ENCODE data around the gene DDX21. TPM values are rescaled to one million over a fixed set of nuclear protein-coding genes. Genes with fewer than 3 reads are reported as not detected.

DDX21 gene
- total and polyA plus RNA-seq, 9 of the 15 experiments (the other 6 are each of a cell fraction or from before 2014, with no cell fraction given): 143 to 365 (median 281) TPM

DNA sequence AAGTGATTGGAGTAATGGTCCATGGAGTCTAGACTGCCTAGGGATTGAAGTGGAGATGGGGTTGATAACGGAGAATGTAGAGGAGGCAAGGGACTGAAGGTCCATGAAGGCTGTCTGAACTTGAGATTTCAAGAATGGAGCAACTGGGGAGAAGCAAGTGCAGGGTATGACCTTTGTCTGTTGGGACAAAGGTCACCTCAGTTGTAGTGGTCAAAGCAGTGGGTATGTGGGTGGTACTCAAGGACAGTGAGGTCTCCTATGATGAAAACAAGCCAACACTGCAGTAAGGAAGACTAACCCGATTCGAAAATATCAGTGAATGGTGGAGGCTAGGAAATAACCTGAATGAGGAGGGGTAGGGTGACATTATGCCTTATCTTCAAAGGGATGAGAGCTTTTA, 5.4 kb upstream of the DDX21 start (continued):
- TF ChIP-seq CBFB (CRISPR knock-in tag; IDR thresholded peaks at IDR 0.05) (no peak), TAF7 (tag; IDR thresholded peaks at IDR 0.05) (no peak), XRCC5 (IDR thresholded peaks at IDR 0.05; ENCODE audit: low read depth, low read length) (no peak), ZNF24 (IDR thresholded peaks at IDR 0.05) (no peak), KLF6 (CRISPR knock-in tag; IDR thresholded peaks at IDR 0.05; ENCODE audit: borderline replicate concordance) (no peak), SREBF2 (CRISPR knock-in tag; IDR thresholded peaks at IDR 0.05) (no peak)
- TF ChIP-seq, protein P1, sequence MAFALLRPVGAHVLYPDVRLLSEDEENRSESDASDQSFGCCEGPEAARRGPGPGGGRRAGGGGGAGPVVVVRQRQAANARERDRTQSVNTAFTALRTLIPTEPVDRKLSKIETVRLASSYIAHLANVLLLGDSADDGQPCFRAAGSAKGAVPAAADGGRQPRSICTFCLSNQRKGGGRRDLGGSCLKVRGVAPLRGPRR (CRISPR knock-in tag; IDR thresholded peaks at IDR 0.05): no peak
- TF ChIP-seq, protein P2, sequence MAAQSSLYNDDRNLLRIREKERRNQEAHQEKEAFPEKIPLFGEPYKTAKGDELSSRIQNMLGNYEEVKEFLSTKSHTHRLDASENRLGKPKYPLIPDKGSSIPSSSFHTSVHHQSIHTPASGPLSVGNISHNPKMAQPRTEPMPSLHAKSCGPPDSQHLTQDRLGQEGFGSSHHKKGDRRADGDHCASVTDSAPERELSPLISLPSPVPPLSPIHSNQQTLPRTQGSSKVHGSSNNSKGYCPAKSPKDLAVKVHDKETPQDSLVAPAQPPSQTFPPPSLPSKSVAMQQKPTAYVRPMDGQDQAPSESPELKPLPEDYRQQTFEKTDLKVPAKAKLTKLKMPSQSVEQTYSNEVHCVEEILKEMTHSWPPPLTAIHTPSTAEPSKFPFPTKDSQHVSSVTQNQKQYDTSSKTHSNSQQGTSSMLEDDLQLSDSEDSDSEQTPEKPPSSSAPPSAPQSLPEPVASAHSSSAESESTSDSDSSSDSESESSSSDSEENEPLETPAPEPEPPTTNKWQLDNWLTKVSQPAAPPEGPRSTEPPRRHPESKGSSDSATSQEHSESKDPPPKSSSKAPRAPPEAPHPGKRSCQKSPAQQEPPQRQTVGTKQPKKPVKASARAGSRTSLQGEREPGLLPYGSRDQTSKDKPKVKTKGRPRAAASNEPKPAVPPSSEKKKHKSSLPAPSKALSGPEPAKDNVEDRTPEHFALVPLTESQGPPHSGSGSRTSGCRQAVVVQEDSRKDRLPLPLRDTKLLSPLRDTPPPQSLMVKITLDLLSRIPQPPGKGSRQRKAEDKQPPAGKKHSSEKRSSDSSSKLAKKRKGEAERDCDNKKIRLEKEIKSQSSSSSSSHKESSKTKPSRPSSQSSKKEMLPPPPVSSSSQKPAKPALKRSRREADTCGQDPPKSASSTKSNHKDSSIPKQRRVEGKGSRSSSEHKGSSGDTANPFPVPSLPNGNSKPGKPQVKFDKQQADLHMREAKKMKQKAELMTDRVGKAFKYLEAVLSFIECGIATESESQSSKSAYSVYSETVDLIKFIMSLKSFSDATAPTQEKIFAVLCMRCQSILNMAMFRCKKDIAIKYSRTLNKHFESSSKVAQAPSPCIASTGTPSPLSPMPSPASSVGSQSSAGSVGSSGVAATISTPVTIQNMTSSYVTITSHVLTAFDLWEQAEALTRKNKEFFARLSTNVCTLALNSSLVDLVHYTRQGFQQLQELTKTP (IDR thresholded peaks at IDR 0.05; ENCODE audit: low read depth in 1 of 2, partially characterized antibody in 2 of 2): no peak
- TF ChIP-seq, protein P3, sequence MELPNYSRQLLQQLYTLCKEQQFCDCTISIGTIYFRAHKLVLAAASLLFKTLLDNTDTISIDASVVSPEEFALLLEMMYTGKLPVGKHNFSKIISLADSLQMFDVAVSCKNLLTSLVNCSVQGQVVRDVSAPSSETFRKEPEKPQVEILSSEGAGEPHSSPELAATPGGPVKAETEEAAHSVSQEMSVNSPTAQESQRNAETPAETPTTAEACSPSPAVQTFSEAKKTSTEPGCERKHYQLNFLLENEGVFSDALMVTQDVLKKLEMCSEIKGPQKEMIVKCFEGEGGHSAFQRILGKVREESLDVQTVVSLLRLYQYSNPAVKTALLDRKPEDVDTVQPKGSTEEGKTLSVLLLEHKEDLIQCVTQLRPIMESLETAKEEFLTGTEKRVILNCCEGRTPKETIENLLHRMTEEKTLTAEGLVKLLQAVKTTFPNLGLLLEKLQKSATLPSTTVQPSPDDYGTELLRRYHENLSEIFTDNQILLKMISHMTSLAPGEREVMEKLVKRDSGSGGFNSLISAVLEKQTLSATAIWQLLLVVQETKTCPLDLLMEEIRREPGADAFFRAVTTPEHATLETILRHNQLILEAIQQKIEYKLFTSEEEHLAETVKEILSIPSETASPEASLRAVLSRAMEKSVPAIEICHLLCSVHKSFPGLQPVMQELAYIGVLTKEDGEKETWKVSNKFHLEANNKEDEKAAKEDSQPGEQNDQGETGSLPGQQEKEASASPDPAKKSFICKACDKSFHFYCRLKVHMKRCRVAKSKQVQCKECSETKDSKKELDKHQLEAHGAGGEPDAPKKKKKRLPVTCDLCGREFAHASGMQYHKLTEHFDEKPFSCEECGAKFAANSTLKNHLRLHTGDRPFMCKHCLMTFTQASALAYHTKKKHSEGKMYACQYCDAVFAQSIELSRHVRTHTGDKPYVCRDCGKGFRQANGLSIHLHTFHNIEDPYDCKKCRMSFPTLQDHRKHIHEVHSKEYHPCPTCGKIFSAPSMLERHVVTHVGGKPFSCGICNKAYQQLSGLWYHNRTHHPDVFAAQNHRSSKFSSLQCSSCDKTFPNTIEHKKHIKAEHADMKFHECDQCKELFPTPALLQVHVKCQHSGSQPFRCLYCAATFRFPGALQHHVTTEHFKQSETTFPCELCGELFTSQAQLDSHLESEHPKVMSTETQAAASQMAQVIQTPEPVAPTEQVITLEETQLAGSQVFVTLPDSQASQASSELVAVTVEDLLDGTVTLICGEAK (IDR thresholded peaks at IDR 0.05): no peak
- TF ChIP-seq, protein P3 (CRISPR knock-in tag; IDR thresholded peaks at IDR 0.05): no peak

All from K562 (cell line).